ENCODE results near the gene PCNT. TPM values are rescaled to one million over a fixed set of nuclear protein-coding genes. Genes with fewer than 3 reads are reported as not detected.

The PCNT gene
- total RNA-seq, 1 experiment from 2014 or later = 38.4 TPM

DNA sequence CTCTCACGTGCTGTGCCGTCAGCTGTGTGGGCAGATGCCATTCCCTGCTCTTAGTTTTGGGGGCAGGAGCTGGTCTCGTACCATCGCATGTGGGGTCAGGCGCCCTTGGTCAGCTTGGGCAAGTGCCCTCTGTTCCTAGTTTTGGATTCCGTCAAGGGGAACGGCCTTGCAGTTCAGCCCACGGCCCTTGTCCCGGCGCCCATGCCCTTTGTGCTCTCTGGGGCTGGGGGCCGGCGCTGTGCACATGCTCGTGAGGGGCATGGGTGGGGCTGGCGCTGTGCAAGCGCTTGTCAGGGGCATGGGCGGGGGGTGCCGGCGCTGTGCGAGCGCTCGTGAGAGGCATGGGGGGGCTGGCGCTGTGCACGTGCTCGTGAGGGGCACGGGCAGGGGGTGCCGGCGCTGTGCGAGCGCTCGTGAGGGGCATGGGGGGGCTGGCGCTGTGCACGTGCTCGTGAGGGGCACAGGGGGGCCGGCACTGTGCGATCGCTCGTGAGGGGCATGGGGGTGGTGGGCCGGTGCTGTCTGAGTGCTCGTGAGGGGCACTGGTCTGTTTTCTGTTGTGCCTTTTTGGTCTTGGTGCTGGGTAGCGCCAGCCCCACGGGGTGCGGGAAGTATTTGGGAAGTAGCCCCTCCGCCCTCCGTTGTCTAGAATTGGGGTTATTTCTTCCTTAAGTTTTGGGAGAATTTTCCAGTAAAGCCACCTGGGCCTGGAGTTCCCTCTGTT lies 105.2 kb downstream of the PCNT start:
- BruUV-seq (replicated peaks) = no TSS peak
- TF ChIP-seq, protein P1, sequence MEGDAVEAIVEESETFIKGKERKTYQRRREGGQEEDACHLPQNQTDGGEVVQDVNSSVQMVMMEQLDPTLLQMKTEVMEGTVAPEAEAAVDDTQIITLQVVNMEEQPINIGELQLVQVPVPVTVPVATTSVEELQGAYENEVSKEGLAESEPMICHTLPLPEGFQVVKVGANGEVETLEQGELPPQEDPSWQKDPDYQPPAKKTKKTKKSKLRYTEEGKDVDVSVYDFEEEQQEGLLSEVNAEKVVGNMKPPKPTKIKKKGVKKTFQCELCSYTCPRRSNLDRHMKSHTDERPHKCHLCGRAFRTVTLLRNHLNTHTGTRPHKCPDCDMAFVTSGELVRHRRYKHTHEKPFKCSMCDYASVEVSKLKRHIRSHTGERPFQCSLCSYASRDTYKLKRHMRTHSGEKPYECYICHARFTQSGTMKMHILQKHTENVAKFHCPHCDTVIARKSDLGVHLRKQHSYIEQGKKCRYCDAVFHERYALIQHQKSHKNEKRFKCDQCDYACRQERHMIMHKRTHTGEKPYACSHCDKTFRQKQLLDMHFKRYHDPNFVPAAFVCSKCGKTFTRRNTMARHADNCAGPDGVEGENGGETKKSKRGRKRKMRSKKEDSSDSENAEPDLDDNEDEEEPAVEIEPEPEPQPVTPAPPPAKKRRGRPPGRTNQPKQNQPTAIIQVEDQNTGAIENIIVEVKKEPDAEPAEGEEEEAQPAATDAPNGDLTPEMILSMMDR (IDR thresholded peaks at IDR 0.05; ENCODE audit: insufficient read depth in 1 of 2, low read depth in 1 of 2, low read length in 1 of 2, severe bottlenecking in 1 of 2, unreplicated experiment in 1 of 2) = no peak
- Mint-ChIP-seq H3K9me3 (ENCODE audit: unreplicated experiment) (no peaks in the 10 kb centered on the region), H3K4me3 (ENCODE audit: unreplicated experiment) (no peak overlapping the region), H3K4me1 (ENCODE audit: low read depth, unreplicated experiment) (no peaks in the 10 kb centered on the region), H3K27me3 (ENCODE audit: insufficient read depth, unreplicated experiment) (no peaks in the 10 kb centered on the region), H3K36me3 (ENCODE audit: insufficient read depth, unreplicated experiment) (peaks cover 45% of the 10 kb centered on the region), H3K27ac (ENCODE audit: unreplicated experiment) (no peak overlapping the region)
- DNase-seq = no peak
- CTCF ChIA-PET = no interaction called here
- H3K27me3 ChIP-seq (replicated peaks; ENCODE audit: control insufficient read depth, insufficient read depth, low read length) = no peaks in the 10 kb centered on the region
- no peaks in the 10 kb centered on the region for H3K36me3 ChIP-seq (ENCODE audit: control insufficient read depth, insufficient read depth, low read length)
- H3K4me1 ChIP-seq = no peaks in the 10 kb centered on the region
- H3K9me3 ChIP-seq = no peaks in the 10 kb centered on the region
- POLR2A ChIA-PET = no interaction called here
- no peak overlapping the region for H3K4me3 ChIP-seq (ENCODE audit: low read depth, low read length)
- intact Hi-C loops (cut with micrococcal nuclease; ENCODE audit: unreplicated experiment) = no loop called here

- Histone ChIP-seq H3K36me3 (ENCODE audit: control insufficient read depth, insufficient read depth, low read length) (no peaks in the 10 kb centered on the region), H3K4me1 (no peaks in the 10 kb centered on the region), H3K9me3 (no peaks in the 10 kb centered on the region), H3K27me3 (replicated peaks; ENCODE audit: control insufficient read depth, insufficient read depth, low read length) (no peaks in the 10 kb centered on the region), H3K4me3 (ENCODE audit: low read depth, low read length) (no peak overlapping the region)
- ChIA-PET CTCF (no interaction called here), POLR2A (no interaction called here)
- intact Hi-C loops (cut with micrococcal nuclease; ENCODE audit: unreplicated experiment) = no loop called here
- H3K36me3 Mint-ChIP-seq (ENCODE audit: insufficient read depth, unreplicated experiment) = peaks cover 53% of the 10 kb centered on the region
- no peaks in the 10 kb centered on the region for H3K4me1 Mint-ChIP-seq (ENCODE audit: low read depth, unreplicated experiment)
- DNase-seq = no peak
- TF ChIP-seq, protein P1 (IDR thresholded peaks at IDR 0.05; ENCODE audit: insufficient read depth in 1 of 2, low read depth in 1 of 2, low read length in 1 of 2, severe bottlenecking in 1 of 2, unreplicated experiment in 1 of 2) = no peak
- no TSS peak for BruUV-seq (replicated peaks)
- no peaks in the 10 kb centered on the region for H3K27me3 Mint-ChIP-seq (ENCODE audit: insufficient read depth, unreplicated experiment)
- no peaks in the 10 kb centered on the region for H3K9me3 Mint-ChIP-seq (ENCODE audit: unreplicated experiment)
- no peak overlapping the region for H3K27ac Mint-ChIP-seq (ENCODE audit: unreplicated experiment)
- H3K4me3 Mint-ChIP-seq (ENCODE audit: unreplicated experiment) = no peak overlapping the region
Observed at GRCh38 chr21:46429754-46430681, 106.1 kb downstream of the PCNT start.

DNA sequence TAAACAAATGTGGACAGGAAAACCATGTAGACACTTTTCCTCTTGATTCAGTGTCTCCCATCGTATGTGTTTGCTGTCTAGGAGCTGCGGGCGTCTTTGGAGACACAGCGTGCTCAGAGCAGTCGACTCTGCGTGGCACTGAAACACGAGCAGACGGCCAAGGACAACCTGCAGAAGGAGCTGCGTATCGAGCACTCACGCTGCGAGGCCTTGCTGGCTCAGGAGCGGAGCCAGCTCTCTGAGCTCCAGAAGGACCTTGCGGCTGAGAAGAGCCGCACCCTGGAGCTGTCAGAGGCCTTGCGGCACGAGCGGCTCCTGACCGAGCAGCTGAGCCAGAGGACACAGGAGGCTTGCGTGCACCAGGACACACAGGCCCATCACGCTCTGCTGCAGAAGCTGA lies 107.5 kb downstream of the PCNT start:
- peak overlapping the region; percentile 19 for H3K27ac Mint-ChIP-seq (ENCODE audit: unreplicated experiment)

More for the DNA sequence above, 107.5 kb downstream of the PCNT start:
- BruUV-seq (replicated peaks) = no TSS peak
- intact Hi-C loops (cut with micrococcal nuclease; ENCODE audit: unreplicated experiment) = no loop called here
- Histone ChIP-seq H3K4me1 (no peaks in the 10 kb centered on the region), H3K9me3 (no peaks in the 10 kb centered on the region), H3K4me3 (ENCODE audit: low read depth, low read length) (no peak overlapping the region), H3K27me3 (replicated peaks; ENCODE audit: control insufficient read depth, insufficient read depth, low read length) (no peaks in the 10 kb centered on the region), H3K36me3 (ENCODE audit: control insufficient read depth, insufficient read depth, low read length) (no peaks in the 10 kb centered on the region)
- Mint-ChIP-seq H3K36me3 (ENCODE audit: insufficient read depth, unreplicated experiment) (peaks cover 65% of the 10 kb centered on the region), H3K4me1 (ENCODE audit: low read depth, unreplicated experiment) (no peaks in the 10 kb centered on the region), H3K9me3 (ENCODE audit: unreplicated experiment) (no peaks in the 10 kb centered on the region), H3K27me3 (ENCODE audit: insufficient read depth, unreplicated experiment) (no peaks in the 10 kb centered on the region), H3K4me3 (ENCODE audit: unreplicated experiment) (no peak overlapping the region)
- POLR2A ChIA-PET = no interaction called here
- DNase-seq = no peak
- TF ChIP-seq, protein P1 (IDR thresholded peaks at IDR 0.05; ENCODE audit: insufficient read depth in 1 of 2, low read depth in 1 of 2, low read length in 1 of 2, severe bottlenecking in 1 of 2, unreplicated experiment in 1 of 2) = no peak
- CTCF ChIA-PET = no interaction called here
